Activated naive CD4-positive, alpha-beta T cell treated with anti-CD3 and anti-CD28 coated beads, Interleukin-2, amount 50 U/mL, for 16 hours (primary cell): ENCODE data around the gene COPRS.

Experiments
- DNase-seq: peaks from one replicate; pipeline ENCODE4 v3.0.0-alpha.2; 2020

COPRS gene

DNA sequence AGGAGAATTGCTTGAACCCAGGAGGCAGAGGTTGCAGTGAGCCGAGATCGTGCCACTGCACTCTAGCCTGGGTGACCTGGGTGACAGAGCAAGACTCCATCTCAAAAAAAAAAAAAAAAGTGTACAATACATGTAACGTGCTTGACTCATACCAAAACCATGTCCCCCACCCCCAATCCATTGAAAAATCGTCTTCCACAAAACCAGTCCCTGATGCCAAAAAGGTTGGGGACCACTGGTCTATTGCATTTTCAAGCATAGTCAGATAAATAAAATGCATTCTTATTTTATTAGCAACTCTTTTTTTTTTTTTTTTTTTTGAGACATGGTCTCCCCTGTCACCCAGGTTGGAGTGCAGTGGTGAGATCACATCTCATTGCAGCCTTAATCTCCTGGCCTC lies 52.1 kb downstream of the COPRS start:
- DNase-seq: no peak

- no peak for DNase-seq
Observed at GRCh38 chr17:31803494-31804213, 55.4 kb downstream of the COPRS start.

DNA sequence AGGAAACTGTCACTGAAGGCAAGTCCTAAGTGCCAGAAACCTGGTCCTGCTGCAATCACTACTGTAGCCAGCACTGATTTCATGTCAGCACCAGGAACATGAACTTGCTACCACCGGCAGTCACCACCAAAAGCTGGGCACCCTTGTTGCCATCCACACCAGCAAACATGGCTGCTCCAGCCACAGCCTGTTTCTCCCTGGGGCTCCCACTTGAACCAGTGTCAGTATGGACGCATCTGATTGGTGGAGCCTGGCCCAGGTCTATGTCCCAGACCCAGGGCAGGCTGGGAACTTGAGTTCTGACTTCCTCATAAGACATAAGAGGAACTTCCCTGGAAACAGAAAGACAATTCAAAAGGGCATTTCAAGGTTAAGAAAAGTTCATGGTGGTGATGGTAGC lies 56.5 kb downstream of the COPRS start:
- DNase-seq: no peak
